ENCODE results near the gene RALGAPB. TPM values are rescaled to one million over a fixed set of nuclear protein-coding genes. Genes with fewer than 3 reads are reported as not detected.
A peak's percentile ranks its signal among the peaks of the same experiment; 100 is the strongest.

The RALGAPB gene
- total RNA-seq, 1 donor, result 42.7 TPM

DNA sequence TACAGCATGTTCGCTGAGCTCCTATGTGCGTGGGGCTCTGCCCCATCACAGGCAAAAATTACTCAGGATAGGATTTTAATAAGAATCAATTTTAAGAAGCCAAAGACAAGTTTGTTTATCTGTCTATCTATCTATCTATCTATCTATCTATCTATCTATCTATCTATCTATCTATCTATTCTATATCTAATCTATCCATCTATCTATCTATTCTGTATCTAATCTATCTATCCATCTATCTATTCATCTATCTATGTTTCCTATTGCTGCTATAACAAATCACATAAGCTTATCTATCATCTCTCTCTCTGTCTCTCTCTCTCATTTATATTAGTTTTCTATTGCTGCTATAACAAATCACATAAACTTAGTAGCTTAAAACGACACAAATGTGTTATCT, 130.6 kb downstream of the RALGAPB start:
- Histone ChIP-seq H3K4me2 (ENCODE audit: insufficient read depth, low read length) (no peak overlapping the region), H3K27ac (ENCODE audit: low read depth, low read length) (no peak overlapping the region), H3K79me2 (ENCODE audit: insufficient read depth, low read length) (no peaks in the 10 kb centered on the region), H4K20me1 (ENCODE audit: insufficient read depth, low read length) (no peaks in the 10 kb centered on the region), H3K27me3 (ENCODE audit: insufficient read depth, low read length) (peaks cover 48% of the 10 kb centered on the region), H3K4me1 (ENCODE audit: insufficient read depth, low read length) (peaks cover 6% of the 10 kb centered on the region), H3K4me3 (ENCODE audit: insufficient read depth, low read length) (no peak overlapping the region), H3K9me3 (ENCODE audit: low read depth, low read length) (no peaks in the 10 kb centered on the region), H3K36me3 (ENCODE audit: insufficient read depth, low read length) (no peaks in the 10 kb centered on the region), H2AFZ (ENCODE audit: low read length) (no peak overlapping the region)
- DNase-seq (ENCODE audit: insufficient read length, low spot score, missing footprints), result no peak
- TF ChIP-seq, protein P1, sequence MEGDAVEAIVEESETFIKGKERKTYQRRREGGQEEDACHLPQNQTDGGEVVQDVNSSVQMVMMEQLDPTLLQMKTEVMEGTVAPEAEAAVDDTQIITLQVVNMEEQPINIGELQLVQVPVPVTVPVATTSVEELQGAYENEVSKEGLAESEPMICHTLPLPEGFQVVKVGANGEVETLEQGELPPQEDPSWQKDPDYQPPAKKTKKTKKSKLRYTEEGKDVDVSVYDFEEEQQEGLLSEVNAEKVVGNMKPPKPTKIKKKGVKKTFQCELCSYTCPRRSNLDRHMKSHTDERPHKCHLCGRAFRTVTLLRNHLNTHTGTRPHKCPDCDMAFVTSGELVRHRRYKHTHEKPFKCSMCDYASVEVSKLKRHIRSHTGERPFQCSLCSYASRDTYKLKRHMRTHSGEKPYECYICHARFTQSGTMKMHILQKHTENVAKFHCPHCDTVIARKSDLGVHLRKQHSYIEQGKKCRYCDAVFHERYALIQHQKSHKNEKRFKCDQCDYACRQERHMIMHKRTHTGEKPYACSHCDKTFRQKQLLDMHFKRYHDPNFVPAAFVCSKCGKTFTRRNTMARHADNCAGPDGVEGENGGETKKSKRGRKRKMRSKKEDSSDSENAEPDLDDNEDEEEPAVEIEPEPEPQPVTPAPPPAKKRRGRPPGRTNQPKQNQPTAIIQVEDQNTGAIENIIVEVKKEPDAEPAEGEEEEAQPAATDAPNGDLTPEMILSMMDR (IDR thresholded peaks at IDR 0.05; ENCODE audit: extremely low read depth, low read depth, low read length), result no peak

DNA sequence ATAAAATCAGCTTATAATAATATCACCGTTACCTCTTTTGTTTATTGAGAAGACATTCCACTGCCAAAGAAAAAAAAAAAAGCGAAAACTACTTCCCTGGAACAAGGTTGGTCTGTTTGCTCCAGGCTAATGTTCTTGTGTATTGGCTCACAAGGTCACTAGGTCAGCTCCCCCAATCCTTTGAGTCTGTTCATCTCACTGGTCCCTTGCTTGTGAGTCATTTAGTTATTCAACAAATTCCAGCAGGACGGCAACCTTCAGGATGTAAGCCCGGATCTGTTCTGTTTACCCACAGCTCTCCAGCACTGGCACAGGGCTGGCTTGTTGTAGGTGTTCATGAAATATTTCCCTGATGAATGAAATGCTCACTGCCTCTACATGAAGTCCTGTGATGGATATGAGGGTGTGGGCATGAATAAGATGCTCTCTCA, 132.2 kb downstream of the RALGAPB start:
- no peaks in the 10 kb centered on the region for H3K9me3 ChIP-seq (ENCODE audit: low read depth, low read length)
- no peak overlapping the region for H3K27ac ChIP-seq (ENCODE audit: low read depth, low read length)
- no peaks in the 10 kb centered on the region for H3K36me3 ChIP-seq (ENCODE audit: insufficient read depth, low read length)
- H3K27me3 ChIP-seq (ENCODE audit: insufficient read depth, low read length), result peaks cover 48% of the 10 kb centered on the region
- H3K4me1 ChIP-seq (ENCODE audit: insufficient read depth, low read length), result peaks cover 6% of the 10 kb centered on the region
- no peaks in the 10 kb centered on the region for H4K20me1 ChIP-seq (ENCODE audit: insufficient read depth, low read length)
- H3K4me2 ChIP-seq (ENCODE audit: insufficient read depth, low read length), result no peak overlapping the region
- DNase-seq (ENCODE audit: insufficient read length, low spot score, missing footprints), result peak; percentile 71
- no peak overlapping the region for H2AFZ ChIP-seq (ENCODE audit: low read length)
- TF ChIP-seq, protein P1 (IDR thresholded peaks at IDR 0.05; ENCODE audit: extremely low read depth, low read depth, low read length), result no peak
- no peak overlapping the region for H3K4me3 ChIP-seq (ENCODE audit: insufficient read depth, low read length)
- H3K79me2 ChIP-seq (ENCODE audit: insufficient read depth, low read length), result no peaks in the 10 kb centered on the region

DNA sequence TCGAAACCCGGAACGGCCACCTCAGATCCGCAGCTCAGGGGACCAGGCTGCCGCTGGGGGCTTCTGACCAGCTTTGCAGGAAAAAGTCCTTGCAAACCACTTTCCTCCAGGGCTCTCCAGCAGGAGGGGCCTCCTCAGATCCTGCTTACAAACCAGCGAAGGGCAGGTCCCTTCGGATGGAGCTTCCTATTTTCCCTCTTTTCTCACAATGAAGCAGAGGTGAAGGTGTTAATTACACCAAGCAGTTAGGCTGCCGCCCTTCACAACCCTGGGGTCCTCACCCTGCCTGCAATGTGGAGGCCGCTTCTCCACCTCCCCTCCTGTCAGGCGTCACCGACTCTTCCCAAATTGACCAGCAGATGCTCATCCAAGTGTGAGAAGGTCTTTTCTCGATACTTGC, 134.7 kb downstream of the RALGAPB start:
- H3K36me3 ChIP-seq (ENCODE audit: insufficient read depth, low read length), result no peaks in the 10 kb centered on the region
- H3K27ac ChIP-seq (ENCODE audit: low read depth, low read length), result no peak overlapping the region
- H3K27me3 ChIP-seq (ENCODE audit: insufficient read depth, low read length), result peaks cover 31% of the 10 kb centered on the region
- no peaks in the 10 kb centered on the region for H3K9me3 ChIP-seq (ENCODE audit: low read depth, low read length)
- no peaks in the 10 kb centered on the region for H4K20me1 ChIP-seq (ENCODE audit: insufficient read depth, low read length)
- no peak overlapping the region for H3K4me2 ChIP-seq (ENCODE audit: insufficient read depth, low read length)
- no peak overlapping the region for H2AFZ ChIP-seq (ENCODE audit: low read length)
- TF ChIP-seq, protein P1 (IDR thresholded peaks at IDR 0.05; ENCODE audit: extremely low read depth, low read depth, low read length), result no peak
- H3K4me3 ChIP-seq (ENCODE audit: insufficient read depth, low read length), result no peak overlapping the region
- no peaks in the 10 kb centered on the region for H3K79me2 ChIP-seq (ENCODE audit: insufficient read depth, low read length)
- no peak for DNase-seq (ENCODE audit: insufficient read length, low spot score, missing footprints)
- no peaks in the 10 kb centered on the region for H3K4me1 ChIP-seq (ENCODE audit: insufficient read depth, low read length)

GRCh38 chr20:38608188-38608587, 135.5 kb downstream of the RALGAPB start:
- H3K4me3 ChIP-seq (ENCODE audit: insufficient read depth, low read length), result no peak overlapping the region

More at GRCh38 chr20:38608188-38608587, 135.5 kb downstream of the RALGAPB start:
- Histone ChIP-seq H3K36me3 (ENCODE audit: insufficient read depth, low read length) (no peaks in the 10 kb centered on the region), H3K79me2 (ENCODE audit: insufficient read depth, low read length) (no peaks in the 10 kb centered on the region), H3K4me1 (ENCODE audit: insufficient read depth, low read length) (no peaks in the 10 kb centered on the region), H2AFZ (ENCODE audit: low read length) (no peak overlapping the region), H4K20me1 (ENCODE audit: insufficient read depth, low read length) (no peaks in the 10 kb centered on the region), H3K9me3 (ENCODE audit: low read depth, low read length) (no peaks in the 10 kb centered on the region), H3K4me2 (ENCODE audit: insufficient read depth, low read length) (no peak overlapping the region), H3K27me3 (ENCODE audit: insufficient read depth, low read length) (peaks cover 31% of the 10 kb centered on the region), H3K27ac (ENCODE audit: low read depth, low read length) (no peak overlapping the region)
- TF ChIP-seq, protein P1 (IDR thresholded peaks at IDR 0.05; ENCODE audit: extremely low read depth, low read depth, low read length), result no peak
- peak; percentile 77 for DNase-seq (ENCODE audit: insufficient read length, low spot score, missing footprints)
